Spleen (tissue), 7 donors: ENCODE data around the gene FGF14.

Experiments
- CTCF ChIP-seq, 11 experiments: fragments of 200-600 bp in 7 of 11; fragments of 450-650 bp in 4 of 11; sonication (generic) in 4 of 11; IDR thresholded peaks in 8 of 11; conservative IDR thresholded peaks in 3 of 11; 1 replicate in 7 of 11; 2 replicates in 4 of 11; pipeline versions ENCODE4 v1.4.0 to v1.8.0; 2016 to 2021; ENCODE audit warnings: antibody characterized with exemption in 11 of 11, inconsistent platforms in 4 of 11, mild to moderate bottlenecking in 1 of 11
- POLR2A ChIP-seq, 3 donors: fragments of 450-650 bp; IDR thresholded peaks; one replicate each; pipeline ENCODE4 v1.5.1; 2017; ENCODE audit warnings: antibody characterized with exemption in 3 of 3, mild to moderate bottlenecking in 1 of 3
- POLR2AphosphoS5 ChIP-seq, 3 donors: sonication (generic); formaldehyde crosslinking; IDR thresholded peaks; one replicate each; pipeline ENCODE4 v1.5.1; 2017; ENCODE audit warnings: antibody characterized with exemption in 3 of 3
- donor health status: DM: no; HTN: no; CAD: no; lungs with moderate emphysema.
- donor health status: DM: no; HTN: no; CAD: no.
- donor health status: DM: no; HTN: no; CAD: no.

- TF ChIP-seq POLR2A (IDR thresholded peaks at IDR 0.05) (no peak), CTCF (IDR thresholded peaks at IDR 0.05 in 8 of 11, conservative IDR thresholded peaks at IDR 0.05 in 3 of 11) (no peak), POLR2AphosphoS5 (IDR thresholded peaks at IDR 0.05) (no peak)
Measured at GRCh38 chr13:102240110-102240509, 161.7 kb downstream of the FGF14 start.
